H9 (cell line): ENCODE measurements around the gene CHIT1. TPM values are rescaled to one million over a fixed set of nuclear protein-coding genes. Genes with fewer than 3 reads are reported as not detected.

ENCODE experiments used
- DNase-seq: peaks from one replicate; pipeline ENCODE4 v3.0.0-alpha.2; 2017
- H2AFZ ChIP-seq: one replicate; pipeline ENCODE4 v1.6.1; 2013; ENCODE audit warnings: mild to moderate bottlenecking, low read length, control low read depth, moderate library complexity
- H2AK5ac ChIP-seq: 2 replicates; pipeline ENCODE4 v1.6.1; 2013; ENCODE audit warnings: low read length, control low read depth, mixed read lengths; ENCODE audit not compliant: insufficient read length
- H2BK120ac ChIP-seq: one replicate; pipeline ENCODE4 v1.6.1; 2013; ENCODE audit warnings: low read depth, mild to moderate bottlenecking, low read length, control low read depth, inconsistent platforms; ENCODE audit not compliant: poor library complexity, severe bottlenecking
- H2BK12ac ChIP-seq: 2 replicates; pipeline ENCODE4 v1.6.1; 2013; ENCODE audit warnings: low read length, control low read depth, mixed read lengths, low read depth; ENCODE audit not compliant: insufficient read length
- H2BK15ac ChIP-seq: 2 replicates; pipeline ENCODE4 v1.6.1; 2013; ENCODE audit warnings: low read depth, low read length, control low read depth
- H2BK20ac ChIP-seq: one replicate; pipeline ENCODE4 v1.6.1; 2013; ENCODE audit warnings: low read depth, mild to moderate bottlenecking, low read length, control low read depth, inconsistent platforms; ENCODE audit not compliant: poor library complexity, severe bottlenecking
- H2BK5ac ChIP-seq: 2 replicates; pipeline ENCODE4 v1.6.1; 2013; ENCODE audit warnings: low read length, control low read depth, mixed read lengths; ENCODE audit not compliant: insufficient read length
- H3K14ac ChIP-seq: 2 replicates; pipeline ENCODE4 v1.6.1; 2013; ENCODE audit warnings: low read length, control low read depth; ENCODE audit not compliant: insufficient read depth
- H3K18ac ChIP-seq: 2 replicates; pipeline ENCODE4 v1.6.1; 2013; ENCODE audit warnings: low read depth, mild to moderate bottlenecking, mixed read lengths, low read length, control low read depth; ENCODE audit not compliant: insufficient read length
- H3K23ac ChIP-seq: 2 replicates; pipeline ENCODE4 v1.6.1; 2013; ENCODE audit warnings: low read length, control low read depth, mixed read lengths, low read depth; ENCODE audit not compliant: insufficient read length
- H3K23me2 ChIP-seq: 2 replicates; pipeline ENCODE4 v1.6.1; 2013; ENCODE audit warnings: low read depth, mild to moderate bottlenecking, mixed read lengths, low read length, control low read depth; ENCODE audit not compliant: insufficient read length, poor library complexity, severe bottlenecking
- H3K27ac ChIP-seq: 2 replicates; pipeline ENCODE4 v1.5.1; 2013; ENCODE audit warnings: low read length, control low read depth, mixed read lengths, low read depth; ENCODE audit not compliant: insufficient read length
- H3K27me3 ChIP-seq: 2 replicates; pipeline ENCODE4 v1.6.1; 2013; ENCODE audit warnings: low read length, control low read depth, inconsistent platforms; ENCODE audit not compliant: insufficient read depth
- H3K4ac ChIP-seq: 2 replicates; pipeline ENCODE4 v1.6.1; 2013; ENCODE audit warnings: low read depth, mild to moderate bottlenecking, control low read depth, inconsistent platforms, low read length, moderate library complexity
- H3K4me1 ChIP-seq: 2 replicates; pipeline ENCODE4 v1.6.1; 2013; ENCODE audit warnings: low read length, control low read depth, inconsistent platforms; ENCODE audit not compliant: insufficient read depth
- H3K4me2 ChIP-seq: 2 replicates; pipeline ENCODE4 v1.6.1; 2013; ENCODE audit warnings: low read length, control low read depth, mixed read lengths; ENCODE audit not compliant: insufficient read length, insufficient read depth
- H3K56ac ChIP-seq: 2 replicates; pipeline ENCODE4 v1.6.1; 2013; ENCODE audit warnings: low read depth, mild to moderate bottlenecking, mixed read lengths, low read length, control low read depth; ENCODE audit not compliant: insufficient read length
- H3K79me1 ChIP-seq: 2 replicates; pipeline ENCODE4 v1.6.1; 2013; ENCODE audit warnings: low read depth, mild to moderate bottlenecking, moderate library complexity, low read length, control low read depth, inconsistent platforms; ENCODE audit not compliant: insufficient read depth, poor library complexity, severe bottlenecking
- H3K79me2 ChIP-seq: 2 replicates; pipeline ENCODE4 v1.6.1; 2013; ENCODE audit warnings: low read length, control low read depth, inconsistent platforms; ENCODE audit not compliant: insufficient read depth
- H3K9ac ChIP-seq: 2 replicates; pipeline ENCODE4 v1.6.1; 2013; ENCODE audit warnings: low read length, control low read depth, mixed read lengths; ENCODE audit not compliant: insufficient read length; ENCODE audit errors: extremely low read depth
- H3K9me3 ChIP-seq: one replicate; pipeline ENCODE4 v1.6.1; 2013; ENCODE audit warnings: low read depth, low read length, inconsistent platforms; ENCODE audit not compliant: control insufficient read depth
- H3T11ph ChIP-seq: one replicate; pipeline ENCODE4 v1.6.1; 2013; ENCODE audit warnings: mild to moderate bottlenecking, low read length, control low read depth, inconsistent platforms
- H4K20me1 ChIP-seq: one replicate; pipeline ENCODE4 v1.6.1; 2013; ENCODE audit not compliant: control insufficient read depth, insufficient read length, insufficient read depth
- H4K5ac ChIP-seq: 2 replicates; pipeline ENCODE4 v1.6.1; 2013; ENCODE audit warnings: low read depth, mild to moderate bottlenecking, mixed read lengths, low read length, control low read depth; ENCODE audit not compliant: insufficient read length
- H4K8ac ChIP-seq: replicated peaks from 2 replicates; pipeline ENCODE4 v1.6.1; 2013; ENCODE audit warnings: low read length, control low read depth, mixed read lengths, low read depth; ENCODE audit not compliant: insufficient read length
- H4K91ac ChIP-seq: 2 replicates; pipeline ENCODE4 v1.6.1; 2013; ENCODE audit warnings: low read depth, mild to moderate bottlenecking, moderate library complexity, mixed read lengths, low read length, control low read depth; ENCODE audit not compliant: insufficient read length
- H3K27ac Mint-ChIP-seq, 3 experiments: 2 replicates in 2 of 3; 3 replicates in 1 of 3; pipeline ENCODE4 v1.8.0; 2020 to 2021; ENCODE audit warnings: mixed read lengths in 3 of 3, mild to moderate bottlenecking in 1 of 3, moderate library complexity in 1 of 3
- H3K27me3 Mint-ChIP-seq: 2 replicates; pipeline ENCODE4 v1.8.0; 2021; ENCODE audit warnings: low read depth, mild to moderate bottlenecking, moderate library complexity, mixed read lengths
- H3K36me3 Mint-ChIP-seq, 3 experiments: 2 replicates in 2 of 3; 3 replicates in 1 of 3; pipeline ENCODE4 v1.8.0; 2020 to 2021; ENCODE audit warnings: low read depth in 3 of 3, mixed read lengths in 3 of 3; ENCODE audit not compliant: insufficient read depth in 1 of 3
- H3K4me1 Mint-ChIP-seq, 2 experiments: 2 replicates each; pipeline ENCODE4 v1.8.0; 2020; ENCODE audit warnings: mixed read lengths in 2 of 2
- H3K4me3 Mint-ChIP-seq, 2 experiments: 2 replicates in 1 of 2; 3 replicates in 1 of 2; pipeline ENCODE4 v1.8.0; 2020 to 2021; ENCODE audit warnings: mild to moderate bottlenecking in 2 of 2, mixed read lengths in 2 of 2, moderate library complexity in 1 of 2
- H3K9me3 Mint-ChIP-seq, 2 experiments: 2 replicates in 1 of 2; 3 replicates in 1 of 2; pipeline ENCODE4 v1.8.0; 2020; ENCODE audit warnings: mild to moderate bottlenecking in 2 of 2, mixed read lengths in 2 of 2, moderate library complexity in 1 of 2
- CTCF ChIP-seq: fragments of 200-600 bp; sonication (generic); conservative IDR thresholded peaks from 3 replicates; pipeline ENCODE4 v1.8.0; 2021; ENCODE audit warnings: antibody characterized with exemption, mild to moderate bottlenecking
- WGBS: extraction: QIAGEN DNeasy Blood & Tissue Kit; methylation state at CpG from one replicate; pipeline ENCODE4 v1.1.7; 2013; ENCODE audit warnings: missing lambda C conversion rate, low lambda C conversion rate, mixed read lengths; ENCODE audit not compliant: insufficient read length; ENCODE audit errors: extremely low coverage; 5-methylcytosine and 5-hydroxymethylcytosine counted together
- total RNA-seq: library from RNA; stranded (reverse); gene quantifications from 2 replicates; pipeline ENCODE4 v1.2.1, GENCODE V29; 2021

The CHIT1 gene
- total RNA-seq, 1 experiment from 2014 or later, result not detected

GRCh38 chr1:203170625-203171330 is 58.7 kb downstream of the CHIT1 start:
- no peak for TF ChIP-seq CTCF
- Histone ChIP-seq H3K27me3 (no peaks in the 10 kb centered on the region), H4K20me1 (no peaks in the 10 kb centered on the region), H2BK12ac (no peak overlapping the region), H3K14ac (no peak overlapping the region; the same call in 1 of the 2 replicates), H3K79me2 (no peaks in the 10 kb centered on the region), H3K23ac (no peak overlapping the region), H3K9ac (no peak overlapping the region), H3K9me3 (no peaks in the 10 kb centered on the region), H2BK5ac (no peak overlapping the region), H4K91ac (no peak overlapping the region), H2BK120ac (no peak overlapping the region), H2AK5ac (no peak overlapping the region), H3K79me1 (no peaks in the 10 kb centered on the region), H2BK15ac (no peak overlapping the region), H4K5ac (no peak overlapping the region), H2BK20ac (no peak overlapping the region), H3T11ph (no peak overlapping the region), H3K4me1 (no peaks in the 10 kb centered on the region), H3K4ac (no peak overlapping the region), H4K8ac (no peak overlapping the region), H3K18ac (no peak overlapping the region), H3K56ac (no peak overlapping the region), H3K27ac (no peak overlapping the region), H2AFZ (no peak overlapping the region), H3K23me2 (no peaks in the 10 kb centered on the region), H3K4me2 (no peak overlapping the region)
- H3K4me1 Mint-ChIP-seq, result peaks cover 11 to 14% of the 10 kb centered on the region in 2 experiments
- H3K9me3 Mint-ChIP-seq, result no peaks in the 10 kb centered on the region
- H3K36me3 Mint-ChIP-seq, result no peaks in the 10 kb centered on the region
- H3K4me3 Mint-ChIP-seq, result no peak overlapping the region
- DNase-seq, result no peak
- peaks cover 3% of the 10 kb centered on the region for H3K27me3 Mint-ChIP-seq
- no peak overlapping the region for H3K27ac Mint-ChIP-seq
- no CpG with 5 or more reads among the region's 8 CpGs for WGBS
